Heart left ventricle (tissue), 13 donors: ENCODE measurements around the gene FBXO34.

Experiments used
- CTCF ChIP-seq, 12 donors: fragments of 200-600 bp; sonication (generic) in 4 of 12; IDR thresholded peaks; one replicate each; pipeline versions ENCODE4 v1.5.0 to v1.8.0; 2018 to 2022; ENCODE audit warnings: antibody characterized with exemption in 12 of 12, mild to moderate bottlenecking in 5 of 12
- POLR2A ChIP-seq, 2 donors: fragments of 450-650 bp; IDR thresholded peaks; one replicate each; pipeline ENCODE4 v1.6.1; 2017; ENCODE audit warnings: antibody characterized with exemption in 2 of 2, mild to moderate bottlenecking in 2 of 2, moderate library complexity in 2 of 2
- donor health status: ischemic (EF 13 %, LVEDD 7.1; RV severe dilation, severe dysfunction).
- donor health status: DM: no; HTN: yes; CAD: no.
- donor health status: DM: no; HTN: no; CAD: no.
- donor health status: ischemic (EF 25% LVEDD 6.9; RV normal size, moderate dysfunction).
- donor health status: ischemic (EF 25% LVEDD 5.7; RV mildly dilated, moderate dysfunction).
- donor health status: ischemic (EF 35%, LVEDD 5.7; RV mildly dilated, moderate dysfunction).
- donor health status: nonischemic (EF 11% LVEDD 7.7; RV severe dilation, severe dysfunction).
- donor health status: DM: yes; HTN: yes; CAD: no.
- donor health status: PGD.
- donor health status: ischemic (EF 29% LVEDD 5.4; RV normal size, mild dysfunction).
- donor health status: nonischemic (EF 23%, LVEDD 6.1; RV moderate dilation, normal function).

GRCh38 chr14:55353686-55354467 lies 82.7 kb downstream of the FBXO34 start:
- no peak for TF ChIP-seq POLR2A (IDR thresholded peaks at IDR 0.05)
- TF ChIP-seq CTCF (IDR thresholded peaks at IDR 0.05): no peak
